ENCODE measurements around the gene CDYL2. TPM values are rescaled to one million over a fixed set of nuclear protein-coding genes. Genes with fewer than 3 reads are reported as not detected.

CDYL2 gene
- total RNA-seq, 4 donors from 2014 or later: 5.9 to 13.5 (median 9.2) TPM

GRCh38 chr16:80585764-80586163, 218.6 kb downstream of the CDYL2 start:
- no peak for TF ChIP-seq CTCF (IDR thresholded peaks at IDR 0.05; ENCODE audit: low read depth)

- no peak for TF ChIP-seq CTCF (IDR thresholded peaks at IDR 0.05; ENCODE audit: low read depth)
These were observed 220.9 kb downstream of the CDYL2 start for GRCh38 chr16:80583466-80583865.

GRCh38 chr16:80580109-80580832, 224.1 kb downstream of the CDYL2 start:
- TF ChIP-seq CTCF (IDR thresholded peaks at IDR 0.05; ENCODE audit: low read depth): no peak

GRCh38 chr16:80577485-80578280, 226.7 kb downstream of the CDYL2 start:
- TF ChIP-seq CTCF (IDR thresholded peaks at IDR 0.05; ENCODE audit: low read depth): no peak

- no peak for TF ChIP-seq CTCF (IDR thresholded peaks at IDR 0.05; ENCODE audit: low read depth)
These were observed 228.0 kb downstream of the CDYL2 start for GRCh38 chr16:80576343-80576912.

- TF ChIP-seq CTCF (IDR thresholded peaks at IDR 0.05; ENCODE audit: low read depth): no peak
These were observed 230.7 kb downstream of the CDYL2 start for GRCh38 chr16:80573700-80574120.

- TF ChIP-seq CTCF (IDR thresholded peaks at IDR 0.05; ENCODE audit: low read depth): no peak
These were observed 234.3 kb downstream of the CDYL2 start for GRCh38 chr16:80570106-80570478.
